Gastroesophageal sphincter (tissue), 3 donors: ENCODE measurements around the gene MFSD8.

Experiments
- CTCF ChIP-seq, 4 experiments: fragments of 200-600 bp in 2 of 4; fragments of 450-650 bp in 2 of 4; sonication (generic) in 1 of 4; IDR thresholded peaks; one replicate each; pipeline ENCODE4 v1.5.1; 2017 to 2019; ENCODE audit warnings: antibody characterized with exemption in 4 of 4, mild to moderate bottlenecking in 2 of 4, moderate library complexity in 2 of 4
- POLR2A ChIP-seq, 2 donors: fragments of 450-650 bp; IDR thresholded peaks; one replicate each; pipeline ENCODE4 v1.6.1; 2017; ENCODE audit warnings: antibody characterized with exemption in 2 of 2, mild to moderate bottlenecking in 2 of 2, moderate library complexity in 1 of 2

DNA sequence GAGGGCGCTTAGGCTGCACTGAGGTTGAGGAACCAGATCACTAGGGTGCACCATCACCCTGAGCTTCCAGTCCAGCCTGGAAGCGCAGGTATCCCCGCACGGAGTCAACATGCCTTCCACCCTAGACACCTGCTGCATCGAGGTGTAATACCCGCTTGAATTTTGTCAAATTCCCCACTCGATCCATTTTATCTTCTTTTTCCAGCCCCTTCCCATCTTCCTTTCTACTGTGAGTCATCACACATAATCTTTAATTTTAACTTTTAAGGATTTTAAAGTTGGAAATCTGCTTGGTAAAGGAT lies 83.5 kb downstream of the MFSD8 start:
- TF ChIP-seq CTCF (IDR thresholded peaks at IDR 0.05) (no peak), POLR2A (IDR thresholded peaks at IDR 0.05) (no peak)
